NCI-H146 treated with DMSO at 0.1 percent for 48 hours (cell line): Measurements from ENCODE around the gene KRT3.
"Not testable (repeated sequence)": the region's sequence is repeated elsewhere in the genome, so short reads cannot be mapped to it uniquely, and the experiment has no call there.

Experiments used
- DNase-seq: peaks from one replicate; lab custom pipeline; 2025; ENCODE audit not compliant: unreplicated experiment; lab: John Stamatoyannopoulos, UW

KRT3 gene

GRCh38 chr12:52798671-52799504, 3.0 kb upstream of the KRT3 start:
- DNase-seq, result no peak

- no peak for DNase-seq
These were observed 2.2 kb upstream of the KRT3 start for GRCh38 chr12:52798003-52798670.

GRCh38 chr12:52797529-52797894, 1.6 kb upstream of the KRT3 start:
- DNase-seq, result no peak

GRCh38 chr12:52796839-52797528, 1.1 kb upstream of the KRT3 start:
- no peak for DNase-seq

- DNase-seq, result no peak
These were observed 495 bp upstream of the KRT3 start for GRCh38 chr12:52796429-52796794.

GRCh38 chr12:52795332-52795674, 614 bp downstream of the KRT3 start:
- not testable (repeated sequence) for DNase-seq

- no peak for DNase-seq
These were observed 1.2 kb downstream of the KRT3 start for GRCh38 chr12:52794479-52795331.

GRCh38 chr12:52792185-52793029, 3.5 kb downstream of the KRT3 start:
- DNase-seq, result no peak

- no peak for DNase-seq
These were observed 4.4 kb downstream of the KRT3 start for GRCh38 chr12:52791271-52792184.

- DNase-seq, result no peak
These were observed 5.3 kb downstream of the KRT3 start for GRCh38 chr12:52790427-52791270.

- DNase-seq, result no peak
These were observed 6.1 kb downstream of the KRT3 start for GRCh38 chr12:52789637-52790426.

- DNase-seq, result no peak
These were observed 6.9 kb downstream of the KRT3 start for GRCh38 chr12:52788876-52789636.

GRCh38 chr12:52788192-52788875, 7.6 kb downstream of the KRT3 start:
- DNase-seq, result no peak

- no peak for DNase-seq
These were observed 8.4 kb downstream of the KRT3 start for GRCh38 chr12:52787324-52788191.

GRCh38 chr12:52784909-52785308, 11.0 kb downstream of the KRT3 start:
- DNase-seq, result no peak
